ENCODE data around the gene GABARAP.

DNA sequence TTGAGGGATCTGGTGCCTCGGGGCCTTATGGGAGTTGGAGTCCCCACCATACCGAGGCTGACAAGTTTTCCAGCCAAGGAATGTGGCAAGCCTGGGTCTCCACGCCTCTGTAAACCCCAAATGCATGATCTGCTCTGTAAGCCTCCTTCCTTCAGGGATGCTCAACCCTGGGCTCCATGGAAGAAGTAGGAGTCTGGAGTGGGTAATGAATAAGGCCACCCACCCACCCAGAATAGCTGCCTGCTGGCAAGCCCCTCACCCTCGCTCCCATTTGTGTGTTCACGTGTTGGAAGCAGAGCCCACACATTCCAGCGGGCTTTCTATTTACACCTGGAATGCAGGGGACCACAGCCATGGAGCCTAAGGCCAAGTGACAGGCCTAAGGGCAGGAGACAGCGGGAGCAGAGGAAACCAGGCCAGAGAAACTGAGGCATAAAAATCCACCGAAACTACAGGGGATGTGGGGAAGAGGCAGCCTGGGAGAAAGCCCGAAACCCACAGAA, 27.1 kb downstream of the GABARAP start:
- TF ChIP-seq, protein P1, sequence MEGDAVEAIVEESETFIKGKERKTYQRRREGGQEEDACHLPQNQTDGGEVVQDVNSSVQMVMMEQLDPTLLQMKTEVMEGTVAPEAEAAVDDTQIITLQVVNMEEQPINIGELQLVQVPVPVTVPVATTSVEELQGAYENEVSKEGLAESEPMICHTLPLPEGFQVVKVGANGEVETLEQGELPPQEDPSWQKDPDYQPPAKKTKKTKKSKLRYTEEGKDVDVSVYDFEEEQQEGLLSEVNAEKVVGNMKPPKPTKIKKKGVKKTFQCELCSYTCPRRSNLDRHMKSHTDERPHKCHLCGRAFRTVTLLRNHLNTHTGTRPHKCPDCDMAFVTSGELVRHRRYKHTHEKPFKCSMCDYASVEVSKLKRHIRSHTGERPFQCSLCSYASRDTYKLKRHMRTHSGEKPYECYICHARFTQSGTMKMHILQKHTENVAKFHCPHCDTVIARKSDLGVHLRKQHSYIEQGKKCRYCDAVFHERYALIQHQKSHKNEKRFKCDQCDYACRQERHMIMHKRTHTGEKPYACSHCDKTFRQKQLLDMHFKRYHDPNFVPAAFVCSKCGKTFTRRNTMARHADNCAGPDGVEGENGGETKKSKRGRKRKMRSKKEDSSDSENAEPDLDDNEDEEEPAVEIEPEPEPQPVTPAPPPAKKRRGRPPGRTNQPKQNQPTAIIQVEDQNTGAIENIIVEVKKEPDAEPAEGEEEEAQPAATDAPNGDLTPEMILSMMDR (conservative IDR thresholded peaks at IDR 0.05; ENCODE audit: low read length), result no peak
- TF ChIP-seq EZH2phosphoT487 (IDR thresholded peaks at IDR 0.05; ENCODE audit: borderline replicate concordance), result no peak
